ENCODE measurements around the gene HDAC4.

GRCh38 chr2:239360008-239360407 is 40.8 kb downstream of the HDAC4 start:
- TF ChIP-seq EZH2 (optimal IDR thresholded peaks at IDR 0.05; ENCODE audit: low read depth, low read length) (no peak), CTCF (IDR thresholded peaks at IDR 0.05; ENCODE audit: low read length) (no peak)
